Activated T-helper 1 cell treated with anti-CD3 and anti-CD28 coated beads, Interleukin-2, amount 50 U/mL, for 16 hours (primary cell): Measurements from ENCODE around the gene NOD1.

Experiments
- DNase-seq, 2 donors: peaks; one replicate each; pipeline ENCODE4 v3.0.0-alpha.2; 2020; ENCODE audit warnings: low read depth in 1 of 2, low spot score in 1 of 2

Gene NOD1

GRCh38 chr7:30379131-30379530 is 99.5 kb downstream of the NOD1 start:
- DNase-seq = no peak

- no peak for DNase-seq
Observed at GRCh38 chr7:30378275-30378674, 100.3 kb downstream of the NOD1 start.
